ENCODE data around the gene FSD1.

FSD1 gene

DNA sequence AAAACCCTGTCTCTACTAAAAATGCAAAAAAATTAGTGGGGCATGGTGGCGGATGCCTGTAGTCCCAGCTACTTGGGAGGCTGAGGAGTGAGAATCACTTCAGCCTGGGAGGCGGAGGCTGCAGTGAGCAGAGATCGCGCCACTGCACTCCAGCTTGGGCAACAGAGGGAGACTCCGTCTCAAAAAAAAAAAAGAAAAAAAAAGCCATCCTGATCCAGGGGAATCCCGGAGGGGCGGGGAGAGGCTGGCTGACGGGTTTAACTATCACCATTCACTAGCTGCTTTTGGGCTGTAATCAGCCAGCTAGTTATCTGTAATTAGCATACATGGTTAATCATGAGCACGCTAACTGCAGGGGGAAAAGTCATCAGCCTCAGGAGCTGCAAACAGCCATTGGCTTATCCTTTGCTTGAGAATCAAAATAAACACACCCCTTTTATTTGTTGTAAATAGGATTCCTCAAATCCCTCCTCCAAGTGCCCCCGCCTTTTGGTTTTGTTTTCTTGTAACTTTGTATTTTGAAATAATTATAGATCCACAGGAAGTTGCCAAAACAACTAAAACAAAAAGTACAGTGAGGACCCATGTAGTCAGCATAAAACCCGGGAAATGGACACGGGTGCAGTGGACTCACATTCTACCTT is 9.6 kb downstream of the FSD1 start:
- no peak for DNase-seq (ENCODE audit: low read depth in 3 of 3, low spot score in 1 of 3)

DNA sequence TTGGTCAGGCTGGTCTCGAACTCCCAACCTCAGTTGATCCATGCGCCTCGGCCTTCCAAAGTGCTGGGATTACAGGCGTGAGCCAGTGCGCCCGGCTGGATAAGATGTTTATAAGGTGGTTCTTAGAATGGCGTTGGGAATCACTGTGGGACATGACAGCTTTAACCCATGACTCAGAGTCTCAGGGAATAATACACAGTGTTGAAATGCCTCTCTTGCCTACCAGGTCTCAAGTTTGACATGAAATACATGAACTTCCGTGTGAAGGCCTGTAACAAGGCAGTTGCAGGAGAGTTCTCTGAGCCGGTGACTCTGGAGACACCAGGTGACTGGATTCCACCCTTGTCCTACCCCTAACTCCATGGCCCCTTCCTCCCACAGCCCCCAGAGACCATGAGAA is 12.6 kb downstream of the FSD1 start:
- no peak for DNase-seq (ENCODE audit: low read depth in 3 of 3, low spot score in 1 of 3)

DNA sequence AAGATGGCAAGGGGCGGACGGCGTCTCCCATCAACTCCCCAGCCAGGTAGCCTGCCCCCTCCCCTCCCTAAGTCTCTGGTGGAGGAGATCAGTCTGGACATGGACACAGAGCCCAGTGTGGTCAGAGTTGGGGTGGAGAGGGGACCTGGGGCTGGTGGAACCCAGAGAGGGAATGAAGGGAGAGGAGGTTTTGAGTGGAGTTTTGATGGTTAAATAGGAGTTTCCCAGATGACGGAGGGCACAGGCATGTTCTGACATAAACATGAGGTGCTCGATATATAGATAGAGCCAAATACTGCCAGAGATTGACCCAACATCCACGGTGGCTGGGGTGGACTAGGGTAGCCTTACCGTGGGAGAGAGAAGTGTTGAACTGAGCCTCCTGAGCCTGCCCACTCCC is 14.1 kb downstream of the FSD1 start:
- DNase-seq (ENCODE audit: low read depth in 3 of 3, low spot score in 1 of 3), result no peak

DNA sequence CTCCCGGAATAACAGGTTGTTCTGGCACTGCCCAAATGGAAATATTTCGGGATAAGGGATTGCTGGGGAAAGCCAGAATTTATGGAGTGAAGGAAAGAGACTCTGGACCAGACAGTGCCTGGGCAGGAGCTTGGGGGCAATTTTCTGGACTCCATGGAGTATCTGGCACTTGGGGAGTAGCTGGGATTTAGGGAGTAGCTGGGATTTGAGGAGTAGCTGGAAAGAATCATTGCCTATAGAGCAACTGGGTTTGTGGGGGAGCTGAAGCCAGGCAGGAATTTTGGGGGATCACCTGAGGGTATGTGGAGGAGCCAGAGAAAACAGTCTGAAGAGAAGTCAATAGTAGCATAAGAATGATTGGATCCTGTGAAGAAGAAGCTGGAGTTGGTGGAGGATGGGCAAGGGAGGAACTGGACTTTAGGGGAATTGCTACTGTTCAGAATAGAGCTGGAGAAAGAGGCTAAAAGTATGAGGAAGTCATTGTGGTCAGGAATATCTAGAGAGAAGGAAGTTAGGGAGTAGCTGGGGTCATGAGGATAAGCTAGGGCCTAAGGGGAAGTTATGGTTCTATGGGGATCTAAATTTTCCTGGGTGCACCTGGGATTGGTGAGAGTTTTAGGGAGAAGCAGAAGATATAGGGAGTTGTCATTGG is 14.8 kb downstream of the FSD1 start:
- DNase-seq (ENCODE audit: low read depth in 3 of 3, low spot score in 1 of 3), result no peak

DNA sequence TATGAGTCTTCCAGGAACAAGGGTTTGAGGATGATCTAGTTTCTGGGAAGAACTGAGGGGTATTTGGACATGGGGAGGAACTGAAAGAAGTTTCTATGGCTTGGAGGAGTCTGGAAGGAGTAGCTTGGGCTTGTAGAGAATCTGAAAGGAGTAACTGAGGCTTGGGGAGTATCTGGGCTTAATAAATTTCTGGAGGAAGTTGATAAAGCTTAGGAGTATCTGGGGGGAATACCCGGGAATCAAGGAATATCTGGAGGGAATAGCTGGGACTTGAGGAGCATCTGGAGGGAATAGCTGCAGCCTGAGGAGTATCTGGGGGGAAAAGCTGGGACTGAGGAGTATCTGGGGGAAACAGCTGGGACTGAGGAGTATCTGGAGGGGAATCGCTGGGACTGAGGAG is 16.0 kb downstream of the FSD1 start:
- no peak for DNase-seq (ENCODE audit: low read depth in 3 of 3, low spot score in 1 of 3)

DNA sequence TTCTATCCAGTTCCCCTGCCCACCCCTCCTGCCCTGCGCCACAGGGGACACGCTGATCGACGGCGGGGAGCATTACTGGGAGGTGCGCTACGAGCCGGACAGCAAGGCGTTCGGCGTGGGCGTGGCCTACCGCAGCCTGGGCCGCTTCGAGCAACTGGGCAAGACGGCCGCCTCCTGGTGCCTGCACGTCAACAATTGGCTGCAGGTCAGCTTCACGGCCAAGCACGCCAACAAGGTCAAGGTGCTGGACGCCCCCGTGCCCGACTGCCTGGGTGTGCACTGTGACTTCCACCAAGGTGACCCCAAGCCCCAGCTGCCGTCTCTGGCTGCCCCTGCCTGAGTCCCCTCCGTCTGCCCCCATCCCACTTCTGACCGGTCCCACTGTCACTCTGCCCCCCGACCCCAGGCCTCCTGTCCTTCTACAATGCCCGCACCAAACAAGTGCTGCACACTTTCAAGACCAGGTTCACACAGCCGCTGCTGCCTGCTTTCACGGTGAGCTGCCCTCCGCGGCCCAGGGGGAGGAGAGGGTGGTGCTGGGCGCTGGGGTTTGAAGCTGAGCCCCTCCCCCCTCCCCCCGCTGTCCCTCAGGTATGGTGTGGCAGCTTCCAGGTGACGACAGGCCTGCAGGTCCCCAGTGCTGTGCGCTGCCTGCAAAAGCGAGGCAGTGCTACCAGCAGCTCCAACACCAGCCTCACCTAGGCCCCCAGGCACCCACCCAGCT is 18.7 kb downstream of the FSD1 start:
- DNase-seq (ENCODE audit: low read depth in 3 of 3, low spot score in 1 of 3), result no peak

DNA sequence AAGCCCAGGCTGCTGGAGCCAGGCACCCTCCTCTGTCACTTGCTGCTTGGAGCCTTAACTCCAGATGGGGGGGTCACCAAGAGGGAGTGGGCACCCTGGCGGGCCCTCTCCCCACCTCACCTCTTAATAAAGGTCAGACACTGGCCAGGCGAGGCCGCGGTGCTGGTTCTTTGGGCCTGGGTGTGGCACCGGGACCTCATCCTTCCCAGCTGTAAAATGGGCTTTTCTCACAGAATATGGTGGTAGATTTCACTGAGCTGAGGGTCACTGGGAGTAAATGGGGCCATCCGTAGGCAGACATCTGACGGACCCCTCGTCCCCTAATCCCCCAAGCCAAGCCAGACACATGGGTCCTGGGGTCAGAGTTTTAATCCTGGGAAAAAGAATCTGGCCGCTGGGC is 19.3 kb downstream of the FSD1 start:
- no peak for DNase-seq (ENCODE audit: low read depth in 3 of 3, low spot score in 1 of 3)

DNA sequence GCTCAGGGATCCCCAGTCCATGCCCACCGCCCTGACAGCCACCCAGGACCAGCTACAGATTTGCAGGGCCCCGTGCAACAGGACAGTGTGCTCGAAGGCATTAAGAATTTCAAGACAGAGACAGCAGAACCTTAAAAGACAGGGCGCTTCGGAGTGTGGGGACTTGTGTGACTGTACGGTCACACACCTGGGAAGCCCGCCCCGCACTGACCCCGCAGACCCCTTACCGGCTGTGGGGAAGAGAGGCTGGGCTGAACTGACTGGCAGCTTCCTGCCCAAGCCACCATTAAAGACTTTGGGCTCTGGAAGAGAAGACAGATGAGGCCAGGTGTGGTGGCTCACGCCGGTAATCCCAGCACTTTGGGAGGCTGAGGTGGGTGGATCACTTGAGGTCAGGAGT is 19.8 kb downstream of the FSD1 start:
- no peak for DNase-seq (ENCODE audit: low read depth in 3 of 3, low spot score in 1 of 3)

DNA sequence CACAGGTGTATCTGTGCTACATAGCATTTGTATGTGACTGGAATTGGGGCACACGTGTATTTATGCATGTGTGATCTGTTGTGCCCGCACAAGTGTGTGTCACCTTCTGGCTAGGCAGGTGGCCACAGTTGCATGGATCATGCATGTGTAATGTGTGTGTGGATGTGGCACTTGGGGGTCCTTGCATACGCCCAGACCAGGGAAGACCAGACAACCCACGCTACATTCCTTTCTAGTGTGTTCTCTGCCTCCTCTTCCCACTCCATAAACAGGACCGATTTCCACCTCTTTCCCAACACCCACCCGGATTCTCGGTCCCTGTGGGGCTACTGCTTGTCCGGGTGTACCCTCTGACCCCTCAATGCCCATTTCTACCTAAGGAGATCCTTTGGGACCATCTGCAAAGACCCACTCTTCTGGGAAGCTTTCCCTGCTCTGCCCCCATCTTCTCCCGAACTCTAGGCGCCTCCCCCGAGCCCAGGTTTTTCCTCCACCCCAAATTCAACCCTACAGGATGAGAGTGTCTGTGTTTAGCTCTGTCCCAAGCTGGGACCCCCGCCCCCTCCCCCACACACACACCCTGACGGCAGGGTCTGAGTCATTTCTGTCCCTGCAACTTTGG is 21.9 kb downstream of the FSD1 start:
- no peak for DNase-seq (ENCODE audit: low read depth in 3 of 3, low spot score in 1 of 3)

DNA sequence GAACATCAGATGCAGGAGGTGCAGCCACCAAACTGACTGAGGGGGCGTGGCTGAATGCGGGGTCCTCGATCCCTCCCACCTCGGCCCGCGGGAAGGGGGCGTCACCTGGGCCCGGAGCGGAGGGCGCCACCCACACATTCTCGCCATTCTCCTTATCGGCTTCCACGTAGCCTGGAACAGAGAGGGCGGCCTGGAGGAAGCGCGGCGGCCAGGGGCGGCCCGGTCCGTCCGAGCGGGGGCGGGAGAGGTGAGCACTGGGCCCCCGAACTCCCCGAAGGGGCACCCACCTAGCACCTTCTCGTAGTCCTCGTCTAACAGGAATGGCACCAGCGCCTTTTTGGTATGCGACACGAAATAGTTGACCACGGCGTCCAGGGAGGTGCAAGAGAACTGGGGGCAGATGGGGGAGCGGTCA is 22.4 kb downstream of the FSD1 start:
- no peak for DNase-seq (ENCODE audit: low read depth in 3 of 3, low spot score in 1 of 3)

DNA sequence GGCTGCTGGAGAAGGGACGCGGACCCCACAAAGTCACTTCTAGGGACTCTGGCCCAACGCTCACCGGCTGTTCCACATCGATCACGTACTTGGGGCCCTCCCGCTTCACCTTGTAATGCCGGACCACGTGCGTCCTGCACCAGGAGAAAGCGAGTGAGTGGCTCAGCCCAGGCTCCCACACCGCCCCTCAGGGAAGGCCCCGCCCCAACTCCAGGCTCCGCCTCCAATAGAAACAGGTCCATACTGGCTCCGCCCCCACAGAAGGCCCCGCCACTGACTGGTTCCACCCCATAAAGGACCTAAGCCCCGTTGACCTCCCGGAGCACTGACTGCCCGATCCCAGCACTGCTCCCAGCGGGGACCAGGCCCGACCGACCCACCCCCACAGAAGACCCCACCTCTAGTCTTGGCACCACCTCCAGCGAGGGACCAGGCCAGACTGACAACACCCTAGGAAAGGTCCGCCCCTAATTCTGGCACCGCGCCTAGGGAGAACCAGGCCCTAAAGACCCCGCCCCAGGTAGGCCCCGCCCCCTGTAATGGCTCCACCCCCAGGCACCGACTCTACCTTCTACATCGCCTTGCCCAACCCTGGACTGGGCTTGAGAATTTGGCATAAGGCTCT is 23.0 kb downstream of the FSD1 start:
- peak in 2 of 3 donors; percentile 25 to 67 for DNase-seq (ENCODE audit: low read depth in 3 of 3, low spot score in 1 of 3)

DNA sequence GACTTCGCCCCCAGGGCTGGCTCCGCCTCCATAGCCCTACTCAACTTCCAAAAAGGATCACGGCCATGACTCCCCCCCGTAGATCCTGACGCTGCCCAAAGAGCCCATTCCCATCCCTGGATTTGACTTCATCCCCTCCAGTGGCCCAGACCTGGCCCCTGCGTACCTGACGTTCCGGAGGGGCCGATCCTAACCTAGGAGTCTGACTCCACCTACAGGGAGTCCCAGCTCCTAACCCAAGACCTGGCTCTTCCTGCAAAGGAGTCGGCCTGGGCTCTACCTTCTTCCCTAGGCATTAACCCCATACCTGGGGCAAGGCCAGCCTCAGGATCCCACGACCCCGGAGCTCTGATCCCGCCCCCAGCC is 23.5 kb downstream of the FSD1 start:
- no peak for DNase-seq (ENCODE audit: low read depth in 3 of 3, low spot score in 1 of 3)

DNA sequence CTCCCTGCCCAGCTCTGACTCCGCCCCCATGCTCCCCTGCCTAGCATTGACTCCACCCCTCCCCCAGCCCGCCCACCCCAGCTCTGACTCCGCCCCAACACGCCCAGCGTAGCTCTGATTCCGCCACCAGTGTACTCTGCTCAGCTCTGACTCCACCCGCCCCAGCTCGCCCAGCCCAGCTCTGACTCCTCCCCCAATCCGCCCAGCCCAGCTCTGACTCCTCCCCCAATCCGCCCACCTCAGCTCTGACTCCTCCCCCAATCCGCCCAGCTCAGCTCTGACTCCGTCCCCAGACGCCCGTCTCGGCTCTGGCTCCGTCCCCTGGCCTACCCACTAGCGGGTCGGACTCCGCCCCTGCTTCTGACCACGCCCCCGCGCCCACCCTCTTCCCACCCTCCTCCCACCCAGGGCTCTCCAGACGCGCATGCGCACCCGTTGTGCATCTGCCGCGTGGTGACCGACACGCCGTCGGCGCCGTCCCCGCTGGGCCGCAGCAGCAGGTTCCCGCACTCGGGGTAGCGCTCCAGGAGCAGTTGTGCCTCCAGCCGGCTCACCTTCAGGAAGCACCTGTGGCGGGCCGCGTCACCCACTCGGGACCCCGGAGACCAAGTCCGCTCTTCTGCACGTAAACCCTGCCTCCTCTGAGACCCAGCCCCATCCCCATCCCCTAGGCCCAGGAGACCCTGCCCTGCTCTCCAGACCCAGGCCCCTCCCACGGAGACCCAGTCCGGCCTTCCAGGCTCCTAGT is 24.0 kb downstream of the FSD1 start:
- peak; percentile 86 to 99 (median 94) for DNase-seq (ENCODE audit: low read depth in 3 of 3, low spot score in 1 of 3)

DNA sequence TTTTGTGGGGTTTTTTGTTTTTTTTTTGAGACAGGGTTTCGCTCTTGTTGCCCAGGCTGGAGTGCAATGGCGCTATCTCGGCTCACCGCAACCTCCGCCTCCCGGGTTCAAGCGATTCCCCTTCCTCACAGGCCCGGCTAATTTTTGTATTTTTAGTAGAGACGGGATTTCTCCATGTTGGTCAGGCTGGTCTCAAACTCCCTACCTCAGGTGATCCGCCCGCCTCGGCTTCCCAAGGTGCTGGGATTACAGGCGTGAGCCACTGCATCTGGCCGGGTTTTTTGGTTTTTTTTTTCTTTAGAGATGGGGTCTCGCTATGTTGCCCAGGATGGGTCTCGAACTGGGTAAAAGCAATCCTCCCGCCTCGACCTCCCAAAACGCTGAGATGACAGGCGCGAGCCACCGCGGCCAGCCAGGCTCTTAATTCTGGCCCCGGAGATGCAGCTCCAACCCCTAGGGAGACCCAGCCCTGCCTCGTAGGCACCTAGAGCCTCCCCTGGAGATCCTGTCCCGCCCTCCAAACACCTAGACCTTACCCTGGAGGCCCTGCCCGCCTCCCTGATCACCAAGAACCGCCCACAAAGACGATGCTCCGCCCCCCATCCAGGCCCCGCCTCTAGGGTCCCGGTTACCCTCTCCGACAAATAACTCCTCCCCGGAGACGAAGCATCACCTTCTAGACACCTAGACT is 24.7 kb downstream of the FSD1 start:
- DNase-seq (ENCODE audit: low read depth in 3 of 3, low spot score in 1 of 3), result peak in 1 of 3 donors; percentile 45

DNA sequence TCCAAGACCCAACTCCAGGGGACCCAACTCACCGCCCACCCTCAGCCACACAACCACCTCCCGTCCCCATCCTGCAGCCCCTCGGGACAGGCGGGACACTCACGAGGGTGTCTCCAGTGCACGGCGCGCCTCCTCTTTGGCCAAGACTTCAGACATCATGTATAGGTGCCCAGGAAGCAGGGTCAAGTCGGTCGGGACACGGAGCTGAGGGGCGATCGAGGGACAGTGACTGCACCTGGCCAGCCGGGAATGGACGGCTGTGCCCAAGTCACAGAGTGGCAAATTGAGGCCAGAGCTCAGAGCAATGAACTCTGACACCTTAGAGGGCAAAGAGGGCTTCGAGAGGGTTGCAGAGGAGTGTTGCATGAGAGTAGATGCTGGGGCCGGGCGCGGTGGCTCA is 25.5 kb downstream of the FSD1 start:
- DNase-seq (ENCODE audit: low read depth in 3 of 3, low spot score in 1 of 3), result no peak

DNA sequence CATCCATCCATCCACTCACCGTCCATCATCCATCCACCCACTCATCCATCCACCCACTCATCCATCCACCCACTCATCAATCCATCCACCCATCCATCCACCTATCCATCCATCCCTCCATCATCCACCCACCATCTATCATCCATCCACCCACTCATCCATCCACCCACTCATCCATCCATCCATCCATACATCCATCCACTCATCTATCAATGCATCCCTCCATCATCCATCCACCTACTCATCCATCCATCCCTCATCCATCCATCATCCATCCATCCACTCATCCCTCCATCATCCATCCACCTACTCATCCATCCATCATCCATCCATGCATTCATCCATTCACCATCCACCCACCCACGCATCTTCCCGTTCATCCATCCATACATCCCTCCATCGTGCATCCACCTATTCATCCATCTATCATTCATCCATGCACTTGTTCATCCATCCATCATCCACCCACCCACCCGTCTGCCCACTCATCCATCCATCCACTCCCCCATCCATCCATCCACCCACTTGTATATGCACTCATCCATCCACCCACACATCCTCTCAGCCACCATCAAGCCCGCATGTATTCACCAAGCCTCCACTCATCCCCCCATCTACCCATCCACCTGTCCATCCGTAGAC is 30.7 kb downstream of the FSD1 start:
- DNase-seq (ENCODE audit: low read depth in 3 of 3, low spot score in 1 of 3), result no peak

DNA sequence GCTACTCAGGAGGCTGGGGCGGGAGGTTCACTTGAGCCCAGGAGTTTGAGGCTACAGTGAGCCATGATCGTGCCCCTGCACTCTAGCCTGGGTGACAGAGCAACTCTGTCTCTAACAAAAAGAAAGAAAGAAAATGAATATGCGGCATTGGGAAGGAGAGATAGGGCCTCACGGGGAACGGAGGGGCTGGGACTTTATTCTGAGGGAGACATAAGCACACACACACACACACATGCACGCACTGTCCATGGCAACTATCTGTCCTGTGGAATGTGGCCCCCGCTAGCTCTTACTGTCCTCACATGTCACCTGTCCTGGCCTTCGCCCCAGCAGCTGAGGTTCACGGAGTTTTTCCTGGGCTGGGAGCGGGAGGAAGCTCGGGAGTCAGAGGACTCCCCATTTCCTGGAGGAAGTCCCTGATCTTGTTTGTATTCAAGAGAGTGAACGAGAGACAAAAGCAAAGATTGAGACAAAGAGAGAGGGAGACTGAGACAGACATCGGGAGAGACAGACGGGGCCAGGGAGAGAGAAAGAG is 33.6 kb downstream of the FSD1 start:
- no peak for DNase-seq (ENCODE audit: low read depth in 3 of 3, low spot score in 1 of 3)

DNA sequence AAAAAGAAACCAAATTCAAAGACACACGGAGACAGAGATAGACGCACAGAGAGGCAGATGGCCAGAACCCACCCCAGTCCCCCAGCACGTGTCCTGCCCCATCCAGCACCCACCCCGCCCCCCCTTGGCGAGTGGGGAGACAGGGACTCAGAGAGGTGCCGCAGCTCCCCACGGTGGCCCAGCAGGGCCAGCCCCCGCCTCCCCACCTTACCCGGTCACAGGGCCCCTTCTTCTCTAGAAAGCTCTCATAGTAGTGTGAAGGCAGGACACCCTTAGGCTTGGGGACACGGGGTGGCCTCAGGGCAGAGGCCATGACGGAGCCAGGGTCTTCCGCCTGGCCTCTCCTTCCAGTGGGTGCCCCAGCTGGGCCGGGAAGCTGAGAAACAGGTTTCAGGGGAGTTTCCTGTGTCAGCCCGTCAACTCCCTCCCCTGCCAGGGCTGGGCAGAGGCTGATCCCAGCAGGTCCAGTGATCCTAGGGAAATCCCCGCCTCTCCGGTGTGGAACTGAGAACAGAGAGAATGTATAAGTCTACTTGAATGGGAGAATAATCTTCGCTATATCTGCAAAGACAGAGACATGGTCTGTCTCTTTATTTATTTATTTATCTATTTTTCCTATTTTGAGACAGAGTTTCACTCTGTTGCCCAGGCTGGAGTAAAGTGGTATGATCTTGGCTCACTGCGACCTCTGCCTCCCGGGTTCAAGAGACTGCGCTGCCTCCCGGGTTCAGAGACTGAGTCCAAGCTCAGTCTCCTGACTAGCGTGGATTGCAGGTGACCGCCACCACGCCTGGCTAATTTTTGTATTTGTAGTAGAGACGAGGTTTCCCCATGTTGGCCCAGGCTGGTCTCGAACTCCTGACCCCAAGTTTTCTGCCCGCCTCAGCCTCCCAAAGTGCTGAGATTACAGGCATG is 34.3 kb downstream of the FSD1 start, which contains the start of gene STAP2:
TSS of gene STAP2 (minus strand) at position 387 of the 915 bp plus-strand sequence. CDS start at position 313, 74 bp downstream.
- DNase-seq (ENCODE audit: low read depth in 3 of 3, low spot score in 1 of 3), result no peak

DNA sequence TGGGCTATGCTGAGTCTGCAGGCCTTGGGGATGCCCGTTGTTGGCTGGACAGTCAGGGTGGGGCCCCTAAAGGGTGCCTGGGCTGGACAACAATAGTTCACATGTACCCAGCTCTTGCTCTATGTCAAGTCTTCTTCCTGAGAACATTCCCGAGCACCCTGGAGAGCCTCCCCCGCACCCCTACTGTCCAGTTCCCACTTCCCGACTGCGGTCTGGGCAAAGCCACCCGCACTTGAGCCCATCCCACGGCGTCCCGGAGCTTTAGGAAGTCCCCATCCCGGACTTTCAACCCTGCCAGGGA is 37.9 kb downstream of the FSD1 start:
- no peak for DNase-seq (ENCODE audit: low read depth in 3 of 3, low spot score in 1 of 3)
